Activated CD4-positive, alpha-beta T cell treated with anti-CD3 and anti-CD28 coated beads, Interleukin-2, amount 10 ng/mL, durations not matched to agents 24 days and 14 days (primary cell): Measurements from ENCODE around the gene GLIS1. TPM values are rescaled to one million over a fixed set of nuclear protein-coding genes. Genes with fewer than 3 reads are reported as not detected.

Experiments
- DNase-seq: peaks from one replicate; pipeline ENCODE4 v3.0.0; 2022
- H3K27ac Mint-ChIP-seq: one replicate; pipeline ENCODE4 v1.8.0; 2022; ENCODE audit warnings: mild to moderate bottlenecking, mixed read lengths
- H3K27me3 Mint-ChIP-seq: one replicate; pipeline ENCODE4 v1.8.0; 2022; ENCODE audit warnings: mixed read lengths
- H3K36me3 Mint-ChIP-seq: one replicate; pipeline ENCODE4 v1.8.0; 2022; ENCODE audit warnings: low read depth, mild to moderate bottlenecking, mixed read lengths
- H3K4me1 Mint-ChIP-seq: one replicate; pipeline ENCODE4 v1.8.0; 2021; ENCODE audit warnings: mixed read lengths
- H3K4me3 Mint-ChIP-seq: one replicate; pipeline ENCODE4 v1.8.0; 2022; ENCODE audit warnings: mild to moderate bottlenecking, moderate library complexity, mixed read lengths
- H3K9me3 Mint-ChIP-seq: one replicate; pipeline ENCODE4 v1.8.0; 2021; ENCODE audit warnings: mixed read lengths
- intact Hi-C: fragments of 100-400 bp; cut with micrococcal nuclease; formaldehyde crosslinking; loops from one replicate; pipeline ENCODE4 v1.15.1; 2023
- total RNA-seq: library from RNA; stranded (reverse); gene quantifications from 2 replicates; pipeline ENCODE4 v1.2.3, GENCODE V29; 2022

GLIS1 gene
- total RNA-seq, 1 donor from 2014 or later = not detected

GRCh38 chr1:53646732-53647131 lies 92.2 kb downstream of the GLIS1 start:
- intact Hi-C loops = no loop called here
- Mint-ChIP-seq H3K36me3 (no peaks in the 10 kb centered on the region), H3K27ac (no peak overlapping the region), H3K27me3 (peaks cover 5% of the 10 kb centered on the region), H3K4me3 (no peak overlapping the region), H3K4me1 (peaks cover 1% of the 10 kb centered on the region), H3K9me3 (no peaks in the 10 kb centered on the region)
- DNase-seq = no peak

DNA sequence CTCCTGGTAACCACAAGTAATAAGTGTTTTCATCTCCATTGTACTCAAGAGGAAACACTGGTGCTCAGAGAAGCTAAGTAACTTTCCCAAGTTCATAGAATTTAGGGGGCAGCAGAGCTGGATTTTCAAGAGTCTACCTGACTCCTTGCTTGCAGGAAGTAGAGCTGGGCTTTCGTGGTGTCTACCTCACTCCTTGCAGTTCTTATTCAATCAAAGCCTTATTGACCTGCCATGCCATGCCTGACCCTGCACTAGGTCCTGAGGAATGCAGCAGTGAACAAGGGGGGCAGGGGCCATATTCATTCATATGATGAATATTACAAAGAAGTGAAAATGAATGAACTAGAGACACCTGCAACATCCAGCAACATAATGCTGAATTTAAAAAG lies 93.3 kb downstream of the GLIS1 start:
- H3K4me1 Mint-ChIP-seq = peaks cover 1% of the 10 kb centered on the region
- intact Hi-C loops = no loop called here

GRCh38 chr1:53644909-53645689 lies 93.9 kb downstream of the GLIS1 start:
- DNase-seq = no peak
- Mint-ChIP-seq H3K9me3 (no peaks in the 10 kb centered on the region), H3K27ac (no peak overlapping the region), H3K27me3 (peaks cover 5% of the 10 kb centered on the region), H3K4me1 (peaks cover 1% of the 10 kb centered on the region), H3K36me3 (no peaks in the 10 kb centered on the region), H3K4me3 (no peak overlapping the region)
- intact Hi-C loops = no loop called here

More for the DNA sequence above, 93.3 kb downstream of the GLIS1 start:
- Mint-ChIP-seq H3K4me3 (no peak overlapping the region), H3K27ac (no peak overlapping the region), H3K36me3 (no peaks in the 10 kb centered on the region), H3K27me3 (peaks cover 5% of the 10 kb centered on the region), H3K9me3 (no peaks in the 10 kb centered on the region)
- DNase-seq = no peak

DNA sequence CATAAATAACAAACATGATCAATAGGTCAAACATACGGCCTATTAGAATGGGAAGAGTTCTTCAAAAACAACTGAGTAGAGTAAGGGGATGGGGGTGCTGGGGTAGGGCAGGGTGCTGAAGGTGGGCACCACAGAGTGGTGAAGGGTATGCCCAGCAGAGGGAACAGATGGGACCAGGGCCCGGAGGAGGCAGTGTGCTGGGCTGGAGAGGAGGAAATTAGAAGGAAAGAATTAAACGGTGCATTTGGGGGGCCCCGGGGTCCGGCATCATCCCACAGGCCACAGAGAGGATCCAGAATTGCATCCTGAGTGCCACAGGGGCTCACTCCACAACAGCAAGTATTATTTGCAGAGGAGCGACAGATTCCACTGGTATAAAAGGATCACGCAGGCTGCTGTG lies 94.5 kb downstream of the GLIS1 start:
- no peak overlapping the region for H3K4me3 Mint-ChIP-seq
- no peak overlapping the region for H3K27ac Mint-ChIP-seq
- no peaks in the 10 kb centered on the region for H3K9me3 Mint-ChIP-seq
- intact Hi-C loops = no loop called here
- no peaks in the 10 kb centered on the region for H3K36me3 Mint-ChIP-seq
- peaks cover 5% of the 10 kb centered on the region for H3K27me3 Mint-ChIP-seq
- H3K4me1 Mint-ChIP-seq = peaks cover 1% of the 10 kb centered on the region
- no peak for DNase-seq

- Mint-ChIP-seq H3K9me3 (no peaks in the 10 kb centered on the region), H3K4me3 (no peak overlapping the region), H3K4me1 (peaks cover 1% of the 10 kb centered on the region), H3K36me3 (no peaks in the 10 kb centered on the region), H3K27me3 (peaks cover 5% of the 10 kb centered on the region), H3K27ac (no peak overlapping the region)
- DNase-seq = no peak
- intact Hi-C loops = no loop called here
These were observed 95.0 kb downstream of the GLIS1 start for GRCh38 chr1:53643881-53644390.

- Mint-ChIP-seq H3K27ac (no peak overlapping the region), H3K4me1 (peaks cover 1% of the 10 kb centered on the region), H3K36me3 (no peaks in the 10 kb centered on the region), H3K27me3 (peaks cover 5% of the 10 kb centered on the region), H3K9me3 (no peaks in the 10 kb centered on the region), H3K4me3 (no peak overlapping the region)
- no peak for DNase-seq
- intact Hi-C loops = no loop called here
These were observed 95.7 kb downstream of the GLIS1 start for GRCh38 chr1:53643041-53643880.

DNA sequence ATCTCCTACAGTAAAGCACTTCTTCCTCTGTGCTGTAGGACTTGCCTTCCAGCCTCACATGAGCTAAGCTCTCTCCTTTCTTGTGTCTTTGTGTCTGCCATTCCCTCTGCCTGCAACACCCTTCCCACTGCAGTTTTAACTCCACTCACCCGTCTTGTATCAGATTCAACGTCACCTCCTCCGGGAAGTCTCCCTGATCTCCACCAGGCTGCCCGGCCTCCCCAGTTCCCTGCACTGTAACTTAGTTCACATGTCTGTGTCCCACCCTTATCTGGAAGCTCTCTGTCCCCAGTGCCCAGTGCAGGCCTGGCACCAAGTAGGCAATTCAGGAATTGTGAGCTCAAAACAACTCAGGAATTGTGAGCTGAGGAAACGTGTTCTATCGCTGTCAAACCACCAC lies 96.4 kb downstream of the GLIS1 start:
- Mint-ChIP-seq H3K27me3 (peaks cover 5% of the 10 kb centered on the region), H3K27ac (no peak overlapping the region), H3K9me3 (no peaks in the 10 kb centered on the region), H3K4me3 (no peak overlapping the region), H3K4me1 (peaks cover 1% of the 10 kb centered on the region), H3K36me3 (no peaks in the 10 kb centered on the region)
- intact Hi-C loops = no loop called here
- no peak for DNase-seq

- Mint-ChIP-seq H3K27ac (no peak overlapping the region), H3K27me3 (peaks cover 5% of the 10 kb centered on the region), H3K4me3 (no peak overlapping the region), H3K9me3 (no peaks in the 10 kb centered on the region), H3K36me3 (no peaks in the 10 kb centered on the region), H3K4me1 (peaks cover 1% of the 10 kb centered on the region)
- DNase-seq = no peak
- intact Hi-C loops = no loop called here
These were observed 96.8 kb downstream of the GLIS1 start for GRCh38 chr1:53642215-53642555.

GRCh38 chr1:53641481-53642214 lies 97.3 kb downstream of the GLIS1 start:
- Mint-ChIP-seq H3K27ac (no peak overlapping the region), H3K4me3 (no peak overlapping the region), H3K36me3 (no peaks in the 10 kb centered on the region), H3K9me3 (no peaks in the 10 kb centered on the region), H3K4me1 (peaks cover 1% of the 10 kb centered on the region), H3K27me3 (peaks cover 3% of the 10 kb centered on the region)
- DNase-seq = no peak
- intact Hi-C loops = no loop called here

DNA sequence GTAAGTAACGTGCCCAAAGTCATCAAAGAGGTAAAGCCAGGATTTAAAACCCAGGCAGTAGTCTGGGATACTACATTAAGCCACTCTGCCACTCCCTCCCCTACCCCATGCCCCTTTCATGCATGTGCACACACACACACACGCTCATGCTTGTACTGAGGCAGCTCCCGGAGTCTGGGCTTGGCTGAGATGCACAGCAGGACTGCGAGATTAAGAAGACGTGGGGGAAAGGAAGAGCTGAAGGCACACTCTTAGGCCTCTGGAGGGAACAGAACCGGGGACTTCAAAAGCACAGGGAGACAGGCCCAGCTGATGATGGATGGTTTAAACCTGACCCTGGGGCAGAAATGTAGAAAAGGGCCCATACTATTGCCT lies 98.3 kb downstream of the GLIS1 start:
- H3K4me1 Mint-ChIP-seq = peaks cover 1% of the 10 kb centered on the region
- intact Hi-C loops = no loop called here
- DNase-seq = no peak
- no peaks in the 10 kb centered on the region for H3K36me3 Mint-ChIP-seq
- H3K4me3 Mint-ChIP-seq = no peak overlapping the region
- H3K27ac Mint-ChIP-seq = no peak overlapping the region
- H3K9me3 Mint-ChIP-seq = no peaks in the 10 kb centered on the region
- H3K27me3 Mint-ChIP-seq = no peaks in the 10 kb centered on the region

DNA sequence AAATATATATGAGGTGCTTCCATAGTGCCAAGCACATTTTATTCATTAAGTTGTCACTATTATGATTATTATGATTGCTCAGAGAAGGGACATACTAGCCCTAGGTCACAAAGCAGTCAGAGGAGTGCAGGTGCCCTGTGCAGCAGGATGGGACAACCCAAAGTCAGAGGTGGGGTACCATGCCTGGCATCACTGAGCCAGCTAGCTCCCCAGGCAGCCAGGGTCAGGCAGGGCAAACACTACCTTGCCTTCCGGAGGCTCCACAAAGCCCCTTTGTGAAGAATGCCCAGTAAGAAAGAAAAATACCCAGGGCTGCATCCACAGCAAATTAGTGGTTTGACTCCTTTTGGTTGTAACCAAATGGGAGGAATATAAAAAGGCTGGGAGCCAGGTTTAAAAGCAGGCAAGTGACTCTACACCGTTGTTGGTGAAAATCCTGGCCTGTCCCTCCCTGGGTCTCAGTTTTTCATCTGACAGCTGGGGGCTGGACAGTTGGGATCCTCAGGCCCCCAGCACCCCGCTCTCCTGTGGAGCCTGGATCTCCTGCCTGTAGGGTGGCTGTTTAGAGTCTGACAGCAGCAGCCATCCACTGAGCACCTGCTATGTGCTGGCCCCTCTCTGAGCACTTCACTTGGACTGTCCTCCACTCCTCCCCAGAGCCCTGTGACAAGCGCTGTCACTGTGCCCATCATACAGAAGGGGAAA lies 98.8 kb downstream of the GLIS1 start:
- no peaks in the 10 kb centered on the region for H3K9me3 Mint-ChIP-seq

GRCh38 chr1:53639251-53639763 lies 99.7 kb downstream of the GLIS1 start:
- no peak for DNase-seq
- H3K36me3 Mint-ChIP-seq = no peaks in the 10 kb centered on the region
- intact Hi-C loops = no loop called here
- H3K9me3 Mint-ChIP-seq = no peaks in the 10 kb centered on the region
- no peaks in the 10 kb centered on the region for H3K27me3 Mint-ChIP-seq
- no peaks in the 10 kb centered on the region for H3K4me1 Mint-ChIP-seq
- no peak overlapping the region for H3K27ac Mint-ChIP-seq
- H3K4me3 Mint-ChIP-seq = no peak overlapping the region

More for the DNA sequence above, 98.8 kb downstream of the GLIS1 start:
- no peak for DNase-seq
- Mint-ChIP-seq H3K27me3 (no peaks in the 10 kb centered on the region), H3K4me3 (no peak overlapping the region), H3K27ac (no peak overlapping the region), H3K4me1 (peaks cover 1% of the 10 kb centered on the region), H3K36me3 (no peaks in the 10 kb centered on the region)
- intact Hi-C loops = no loop called here

DNA sequence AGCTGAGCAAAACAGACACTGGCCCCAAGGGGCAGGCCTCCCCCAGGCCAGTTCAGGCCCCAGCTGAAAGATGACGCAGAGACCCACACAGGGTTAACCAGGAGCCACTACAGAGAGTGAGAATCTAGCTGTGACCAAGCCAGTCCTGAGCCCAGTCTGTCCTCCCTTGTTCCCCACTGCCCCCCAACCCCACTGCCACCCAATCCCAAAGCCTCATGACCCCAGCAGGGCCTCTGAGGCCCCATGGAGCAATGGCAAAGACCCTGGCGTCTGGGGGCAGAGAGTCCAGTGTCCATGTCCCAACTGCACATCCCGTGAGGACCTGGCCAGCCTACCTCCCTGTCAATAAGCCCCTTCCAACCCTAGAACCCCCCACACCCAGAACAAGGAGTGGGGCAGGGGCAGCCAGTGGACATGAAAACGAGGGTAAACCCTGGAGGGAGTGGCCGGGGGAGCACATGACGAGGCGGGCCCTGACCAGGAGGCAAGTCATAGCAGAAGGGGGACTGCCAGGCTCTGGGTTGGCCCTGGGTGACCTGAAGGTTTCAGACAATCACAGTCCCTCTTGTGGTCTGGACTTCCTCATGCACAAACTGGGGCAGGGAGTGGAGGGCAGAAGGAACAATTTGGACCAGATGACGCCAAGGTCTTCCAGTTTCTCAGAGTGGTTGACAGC lies 100.5 kb downstream of the GLIS1 start:
- H3K4me1 Mint-ChIP-seq = no peaks in the 10 kb centered on the region
- H3K36me3 Mint-ChIP-seq = no peaks in the 10 kb centered on the region
- H3K9me3 Mint-ChIP-seq = no peaks in the 10 kb centered on the region
- no peak for DNase-seq
- H3K27ac Mint-ChIP-seq = no peak overlapping the region
- no peak overlapping the region for H3K4me3 Mint-ChIP-seq
- intact Hi-C loops = no loop called here
- no peaks in the 10 kb centered on the region for H3K27me3 Mint-ChIP-seq
